ENCODE measurements around the gene MOV10L1. TPM values are rescaled to one million over a fixed set of nuclear protein-coding genes. Genes with fewer than 3 reads are reported as not detected.

Gene MOV10L1
- total and polyA plus RNA-seq, 2 experiments from 2014 or later, result 0.73 to 1.8 TPM

DNA sequence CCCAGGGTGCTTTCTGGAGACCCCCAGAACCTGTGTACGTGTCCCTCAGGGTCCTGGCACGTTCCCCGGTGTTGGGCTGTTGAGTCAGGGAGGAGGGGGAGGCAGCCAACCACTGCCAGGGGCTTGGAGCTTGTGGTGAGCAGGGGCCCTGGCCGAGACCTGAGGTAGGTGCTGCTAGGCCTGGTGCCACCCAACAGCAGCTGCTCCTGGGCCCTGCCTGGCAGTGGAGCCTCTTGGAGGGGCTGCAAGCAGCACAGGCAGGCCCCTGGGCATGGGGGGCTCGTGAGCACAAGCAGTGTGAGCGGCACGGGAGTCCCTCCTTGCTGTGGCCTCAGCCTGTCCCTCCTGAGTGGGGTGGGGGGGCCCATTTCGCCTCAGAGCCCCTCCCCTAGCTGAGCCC is 103.8 kb downstream of the MOV10L1 start (continued):
- no peak for TF ChIP-seq ZNF114 (CRISPR knock-in tag; IDR thresholded peaks at IDR 0.05)
- TF ChIP-seq ETS1 (IDR thresholded peaks at IDR 0.05), result no peak

- DNase-seq (ENCODE audit: low spot score), result no peak
- Histone ChIP-seq H3K79me2 (replicated peaks; ENCODE audit: insufficient read depth) (peaks cover 20% of the 10 kb centered on the region), H3K4me1 (ENCODE audit: insufficient read depth) (peaks cover 4% of the 10 kb centered on the region; the same call in 1 of the 2 replicates), H3K27ac (ENCODE audit: low read depth) (no peak overlapping the region), H3K36me3 (ENCODE audit: insufficient read depth) (no peaks in the 10 kb centered on the region), H3K9me2 (ENCODE audit: insufficient read depth) (no peaks in the 10 kb centered on the region), H3F3A (replicated peaks; ENCODE audit: low read depth) (peaks cover 6% of the 10 kb centered on the region), H3K4me3 (no peak overlapping the region), H2AFZ (no peak overlapping the region), H3K27me3 (ENCODE audit: insufficient read depth) (no peaks in the 10 kb centered on the region), H3K4me2 (no peak overlapping the region), H4K20me1 (replicated peaks; ENCODE audit: insufficient read depth) (peaks cover 14% of the 10 kb centered on the region; the same call in 1 of the 2 replicates)
- no peak overlapping the region for H3K27ac Mint-ChIP-seq
- no peaks in the 10 kb centered on the region for H3K9me3 Mint-ChIP-seq
- no peak overlapping the region for H3K4me3 Mint-ChIP-seq
- peaks cover 4% of the 10 kb centered on the region; the same call in 1 of the 3 replicates for H3K36me3 Mint-ChIP-seq (ENCODE audit: low read depth)
- no peak for ATAC-seq
- peaks cover 10% of the 10 kb centered on the region for H3K27me3 Mint-ChIP-seq (ENCODE audit: insufficient read depth, low read depth, poor library complexity)
- peaks cover 10% of the 10 kb centered on the region for H3K4me1 Mint-ChIP-seq
- TF ChIP-seq, protein P1, sequence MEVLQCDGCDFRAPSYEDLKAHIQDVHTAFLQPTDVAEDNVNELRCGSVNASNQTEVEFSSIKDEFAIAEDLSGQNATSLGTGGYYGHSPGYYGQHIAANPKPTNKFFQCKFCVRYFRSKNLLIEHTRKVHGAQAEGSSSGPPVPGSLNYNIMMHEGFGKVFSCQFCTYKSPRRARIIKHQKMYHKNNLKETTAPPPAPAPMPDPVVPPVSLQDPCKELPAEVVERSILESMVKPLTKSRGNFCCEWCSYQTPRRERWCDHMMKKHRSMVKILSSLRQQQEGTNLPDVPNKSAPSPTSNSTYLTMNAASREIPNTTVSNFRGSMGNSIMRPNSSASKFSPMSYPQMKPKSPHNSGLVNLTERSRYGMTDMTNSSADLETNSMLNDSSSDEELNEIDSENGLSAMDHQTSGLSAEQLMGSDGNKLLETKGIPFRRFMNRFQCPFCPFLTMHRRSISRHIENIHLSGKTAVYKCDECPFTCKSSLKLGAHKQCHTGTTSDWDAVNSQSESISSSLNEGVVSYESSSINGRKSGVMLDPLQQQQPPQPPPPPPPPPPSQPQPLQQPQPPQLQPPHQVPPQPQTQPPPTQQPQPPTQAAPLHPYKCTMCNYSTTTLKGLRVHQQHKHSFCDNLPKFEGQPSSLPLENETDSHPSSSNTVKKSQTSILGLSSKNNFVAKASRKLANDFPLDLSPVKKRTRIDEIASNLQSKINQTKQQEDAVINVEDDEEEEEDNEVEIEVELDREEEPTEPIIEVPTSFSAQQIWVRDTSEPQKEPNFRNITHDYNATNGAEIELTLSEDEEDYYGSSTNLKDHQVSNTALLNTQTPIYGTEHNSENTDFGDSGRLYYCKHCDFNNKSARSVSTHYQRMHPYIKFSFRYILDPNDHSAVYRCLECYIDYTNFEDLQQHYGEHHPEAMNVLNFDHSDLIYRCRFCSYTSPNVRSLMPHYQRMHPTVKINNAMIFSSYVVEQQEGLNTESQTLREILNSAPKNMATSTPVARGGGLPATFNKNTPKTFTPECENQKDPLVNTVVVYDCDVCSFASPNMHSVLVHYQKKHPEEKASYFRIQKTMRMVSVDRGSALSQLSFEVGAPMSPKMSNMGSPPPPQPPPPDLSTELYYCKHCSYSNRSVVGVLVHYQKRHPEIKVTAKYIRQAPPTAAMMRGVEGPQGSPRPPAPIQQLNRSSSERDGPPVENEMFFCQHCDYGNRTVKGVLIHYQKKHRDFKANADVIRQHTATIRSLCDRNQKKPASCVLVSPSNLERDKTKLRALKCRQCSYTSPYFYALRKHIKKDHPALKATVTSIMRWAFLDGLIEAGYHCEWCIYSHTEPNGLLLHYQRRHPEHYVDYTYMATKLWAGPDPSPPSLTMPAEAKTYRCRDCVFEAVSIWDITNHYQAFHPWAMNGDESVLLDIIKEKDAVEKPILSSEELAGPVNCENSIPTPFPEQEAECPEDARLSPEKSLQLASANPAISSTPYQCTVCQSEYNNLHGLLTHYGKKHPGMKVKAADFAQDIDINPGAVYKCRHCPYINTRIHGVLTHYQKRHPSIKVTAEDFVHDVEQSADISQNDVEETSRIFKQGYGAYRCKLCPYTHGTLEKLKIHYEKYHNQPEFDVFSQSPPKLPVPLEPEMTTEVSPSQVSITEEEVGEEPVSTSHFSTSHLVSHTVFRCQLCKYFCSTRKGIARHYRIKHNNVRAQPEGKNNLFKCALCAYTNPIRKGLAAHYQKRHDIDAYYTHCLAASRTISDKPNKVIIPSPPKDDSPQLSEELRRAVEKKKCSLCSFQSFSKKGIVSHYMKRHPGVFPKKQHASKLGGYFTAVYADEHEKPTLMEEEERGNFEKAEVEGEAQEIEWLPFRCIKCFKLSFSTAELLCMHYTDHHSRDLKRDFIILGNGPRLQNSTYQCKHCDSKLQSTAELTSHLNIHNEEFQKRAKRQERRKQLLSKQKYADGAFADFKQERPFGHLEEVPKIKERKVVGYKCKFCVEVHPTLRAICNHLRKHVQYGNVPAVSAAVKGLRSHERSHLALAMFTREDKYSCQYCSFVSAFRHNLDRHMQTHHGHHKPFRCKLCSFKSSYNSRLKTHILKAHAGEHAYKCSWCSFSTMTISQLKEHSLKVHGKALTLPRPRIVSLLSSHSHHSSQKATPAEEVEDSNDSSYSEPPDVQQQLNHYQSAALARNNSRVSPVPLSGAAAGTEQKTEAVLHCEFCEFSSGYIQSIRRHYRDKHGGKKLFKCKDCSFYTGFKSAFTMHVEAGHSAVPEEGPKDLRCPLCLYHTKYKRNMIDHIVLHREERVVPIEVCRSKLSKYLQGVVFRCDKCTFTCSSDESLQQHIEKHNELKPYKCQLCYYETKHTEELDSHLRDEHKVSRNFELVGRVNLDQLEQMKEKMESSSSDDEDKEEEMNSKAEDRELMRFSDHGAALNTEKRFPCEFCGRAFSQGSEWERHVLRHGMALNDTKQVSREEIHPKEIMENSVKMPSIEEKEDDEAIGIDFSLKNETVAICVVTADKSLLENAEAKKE (CRISPR knock-in tag; IDR thresholded peaks at IDR 0.05), result no peak
Observed at GRCh38 chr22:50194037-50194805, 104.4 kb downstream of the MOV10L1 start.

All from GM23338 (cell line).